Activated CD4-positive, alpha-beta T cell treated with anti-CD3 and anti-CD28 coated beads, Interleukin-2, amount 50 U/mL, for 24 hours (primary cell): ENCODE results near the gene TBL3.
"Not testable (repeated sequence)": the region's sequence is repeated elsewhere in the genome, so short reads cannot be mapped to it uniquely, and the experiment has no call there.

Experiments
- DNase-seq, 2 donors: peaks; one replicate each; pipeline ENCODE4 v3.0.0-alpha.2; 2020; ENCODE audit warnings: low read depth in 1 of 2, low spot score in 1 of 2

TBL3 gene

GRCh38 chr16:1942810-1943726, 28.8 kb upstream of the TBL3 start, which contains the start of gene MSRB1:
Gene MSRB1, minus strand, starts transcription at chr16:1943199. Its CDS starts 43 bp downstream, at chr16:1943156.
- DNase-seq, result peak; percentile 97 to 99

- no peak for DNase-seq
Observed at GRCh38 chr16:1944612-1945199, 27.1 kb upstream of the TBL3 start.

- no peak for DNase-seq
Observed at GRCh38 chr16:1945559-1946391, 26.1 kb upstream of the TBL3 start.

- no peak for DNase-seq
Observed at GRCh38 chr16:1946495-1947368, 25.1 kb upstream of the TBL3 start.

- DNase-seq, result no peak
Observed at GRCh38 chr16:1947369-1947670, 24.5 kb upstream of the TBL3 start.

GRCh38 chr16:1949507-1949906, 22.3 kb upstream of the TBL3 start:
- no peak for DNase-seq

GRCh38 chr16:1950047-1950446, 21.8 kb upstream of the TBL3 start:
- no peak for DNase-seq

GRCh38 chr16:1950559-1950958, 21.3 kb upstream of the TBL3 start:
- no peak for DNase-seq

- no peak for DNase-seq
Observed at GRCh38 chr16:1953734-1954133, 18.1 kb upstream of the TBL3 start.

- DNase-seq, result not testable (repeated sequence)
Observed at GRCh38 chr16:1957434-1958142, 14.3 kb upstream of the TBL3 start.

- DNase-seq, result not testable (repeated sequence)
Observed at GRCh38 chr16:1958143-1958491, 13.7 kb upstream of the TBL3 start.

GRCh38 chr16:1958715-1959268, 13.1 kb upstream of the TBL3 start:
- DNase-seq, result no peak

- DNase-seq, result peak; percentile 78 to 87
Observed at GRCh38 chr16:1959269-1960039, 12.4 kb upstream of the TBL3 start, which contains the start of gene NDUFB10. Gene NDUFB10, plus strand, starts transcription at chr16:1959538. Its CDS starts 87 bp downstream, at chr16:1959625.

GRCh38 chr16:1960665-1961630, 10.9 kb upstream of the TBL3 start:
- DNase-seq, result peak; percentile 53 to 59

- no peak for DNase-seq
Observed at GRCh38 chr16:1961651-1962067, 10.2 kb upstream of the TBL3 start.

GRCh38 chr16:1962161-1963153, 9.4 kb upstream of the TBL3 start:
- not testable (repeated sequence) for DNase-seq
